WTC11 (cell line): ENCODE results near the gene PTPRN2.

Experiments used
- CBFB ChIP-seq: sonication (generic); formaldehyde crosslinking; IDR thresholded peaks from 2 replicates; pipeline ENCODE4 v1.8.1; 2022; ENCODE audit warnings: mild to moderate bottlenecking, low read depth, missing genetic modification reagents
- CTCF ChIP-seq: fragments of 200-600 bp; IDR thresholded peaks from 2 replicates; pipeline ENCODE4 v1.8.0; 2022; ENCODE audit warnings: antibody characterized with exemption
- TEAD4 ChIP-seq: sonication (generic); formaldehyde crosslinking; IDR thresholded peaks from 2 replicates; pipeline ENCODE4 v1.8.0; 2022; ENCODE audit warnings: mild to moderate bottlenecking, missing genetic modification reagents
- ZNF121 ChIP-seq: sonication (generic); formaldehyde crosslinking; IDR thresholded peaks from 2 replicates; pipeline ENCODE4 v1.8.0; 2023; ENCODE audit warnings: missing genetic modification reagents

GRCh38 chr7:158613481-158613880 is 25.9 kb upstream of the PTPRN2 start:
- TF ChIP-seq TEAD4 (CRISPR knock-in tag) (no peak), CTCF (no peak), ZNF121 (CRISPR knock-in tag) (no peak), CBFB (CRISPR knock-in tag) (no peak)
